Neural progenitor cell (in vitro differentiated cells): ENCODE data around the gene HSF2BP.
"Not testable (repeated sequence)": the region's sequence is repeated elsewhere in the genome, so short reads cannot be mapped to it uniquely, and the experiment has no call there.

Experiments
- EZH2phosphoT487 ChIP-seq: fragments of 200-600 bp; sonication (generic); IDR thresholded peaks from 2 replicates; pipeline ENCODE4 v1.6.1; 2017; ENCODE audit warnings: antibody characterized with exemption
- TF ChIP-seq, protein P1 (sequence below): fragments of 200-600 bp; sonication (generic); IDR thresholded peaks from 2 replicates; pipeline ENCODE4 v1.5.1; 2017; ENCODE audit warnings: antibody characterized with exemption, mild to moderate bottlenecking

- TF ChIP-seq, protein P1, sequence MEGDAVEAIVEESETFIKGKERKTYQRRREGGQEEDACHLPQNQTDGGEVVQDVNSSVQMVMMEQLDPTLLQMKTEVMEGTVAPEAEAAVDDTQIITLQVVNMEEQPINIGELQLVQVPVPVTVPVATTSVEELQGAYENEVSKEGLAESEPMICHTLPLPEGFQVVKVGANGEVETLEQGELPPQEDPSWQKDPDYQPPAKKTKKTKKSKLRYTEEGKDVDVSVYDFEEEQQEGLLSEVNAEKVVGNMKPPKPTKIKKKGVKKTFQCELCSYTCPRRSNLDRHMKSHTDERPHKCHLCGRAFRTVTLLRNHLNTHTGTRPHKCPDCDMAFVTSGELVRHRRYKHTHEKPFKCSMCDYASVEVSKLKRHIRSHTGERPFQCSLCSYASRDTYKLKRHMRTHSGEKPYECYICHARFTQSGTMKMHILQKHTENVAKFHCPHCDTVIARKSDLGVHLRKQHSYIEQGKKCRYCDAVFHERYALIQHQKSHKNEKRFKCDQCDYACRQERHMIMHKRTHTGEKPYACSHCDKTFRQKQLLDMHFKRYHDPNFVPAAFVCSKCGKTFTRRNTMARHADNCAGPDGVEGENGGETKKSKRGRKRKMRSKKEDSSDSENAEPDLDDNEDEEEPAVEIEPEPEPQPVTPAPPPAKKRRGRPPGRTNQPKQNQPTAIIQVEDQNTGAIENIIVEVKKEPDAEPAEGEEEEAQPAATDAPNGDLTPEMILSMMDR, result not testable (repeated sequence)
- not testable (repeated sequence) for TF ChIP-seq EZH2phosphoT487
Measured at GRCh38 chr21:43503892-43504291, 155.4 kb downstream of the HSF2BP start.
